Stimulated activated CD4-positive, alpha-beta T cell treated with anti-CD3 and anti-CD28 coated beads, Interleukin-15, amount 100 ng/mL, for 24 hours (primary cell): ENCODE results near the gene ZNF776.
"Not testable (repeated sequence)": the region's sequence is repeated elsewhere in the genome, so short reads cannot be mapped to it uniquely, and the experiment has no call there.

ENCODE experiments used
- DNase-seq: peaks from one replicate; pipeline ENCODE4 v3.0.0-alpha.2; 2020

Gene ZNF776

GRCh38 chr19:57779220-57779845 lies 32.7 kb downstream of the ZNF776 start:
- DNase-seq = no peak

- no peak for DNase-seq
These were observed 39.7 kb downstream of the ZNF776 start for GRCh38 chr19:57786286-57786685.

- no peak for DNase-seq
These were observed 40.3 kb downstream of the ZNF776 start for GRCh38 chr19:57786906-57787305.

- DNase-seq = no peak
These were observed 41.6 kb downstream of the ZNF776 start for GRCh38 chr19:57788114-57788692.

GRCh38 chr19:57789288-57789687 lies 42.7 kb downstream of the ZNF776 start:
- DNase-seq = no peak

GRCh38 chr19:57796580-57796979 lies 50.0 kb downstream of the ZNF776 start:
- not testable (repeated sequence) for DNase-seq

GRCh38 chr19:57800696-57801095 lies 54.1 kb downstream of the ZNF776 start:
- no peak for DNase-seq

- DNase-seq = no peak
These were observed 55.7 kb downstream of the ZNF776 start for GRCh38 chr19:57802269-57802668.

GRCh38 chr19:57803265-57803593 lies 56.6 kb downstream of the ZNF776 start:
- no peak for DNase-seq

GRCh38 chr19:57803594-57804325 lies 57.1 kb downstream of the ZNF776 start:
- DNase-seq = peak; percentile 17

- DNase-seq = no peak
These were observed 60.9 kb downstream of the ZNF776 start for GRCh38 chr19:57807541-57807940.
